Measurements from ENCODE around the gene ATG9B.

The ATG9B gene

DNA sequence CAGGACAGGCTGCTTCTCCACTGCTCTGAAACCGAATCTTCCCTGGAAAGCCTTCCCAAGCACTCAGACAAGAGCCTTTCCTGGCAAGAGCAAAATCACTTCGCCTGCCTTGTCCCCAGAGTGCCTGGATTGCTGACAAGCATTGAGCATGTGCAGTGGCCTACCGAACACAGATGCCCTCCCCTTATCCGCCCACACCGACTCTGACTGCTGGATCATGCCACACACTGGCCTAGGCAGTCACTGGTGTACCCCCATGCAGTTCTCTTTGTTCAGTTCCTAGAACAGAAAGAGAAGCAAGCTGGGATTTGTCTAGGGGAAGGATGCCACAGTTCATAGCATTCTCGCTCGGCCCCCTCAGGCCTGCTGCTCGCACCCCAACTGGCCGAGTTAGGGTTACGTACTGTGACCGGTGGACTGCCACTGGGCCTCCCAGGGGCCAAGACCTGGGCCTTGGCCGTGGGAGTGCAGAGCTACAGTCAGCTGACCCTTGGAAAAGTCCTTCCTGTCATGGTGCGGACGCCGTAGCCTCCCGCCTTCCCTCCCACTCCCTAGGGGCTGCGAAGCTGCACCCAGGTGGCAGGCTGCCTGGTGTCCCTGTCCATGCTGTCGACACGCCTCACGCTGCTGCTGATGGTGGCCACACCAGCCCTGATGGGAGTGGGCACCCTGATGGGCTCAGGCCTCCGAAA is 10.9 kb upstream of the ATG9B start:
- TF ChIP-seq SNAI2 (CRISPR knock-in tag; IDR thresholded peaks at IDR 0.05), result no peak
- TF ChIP-seq, protein P1, sequence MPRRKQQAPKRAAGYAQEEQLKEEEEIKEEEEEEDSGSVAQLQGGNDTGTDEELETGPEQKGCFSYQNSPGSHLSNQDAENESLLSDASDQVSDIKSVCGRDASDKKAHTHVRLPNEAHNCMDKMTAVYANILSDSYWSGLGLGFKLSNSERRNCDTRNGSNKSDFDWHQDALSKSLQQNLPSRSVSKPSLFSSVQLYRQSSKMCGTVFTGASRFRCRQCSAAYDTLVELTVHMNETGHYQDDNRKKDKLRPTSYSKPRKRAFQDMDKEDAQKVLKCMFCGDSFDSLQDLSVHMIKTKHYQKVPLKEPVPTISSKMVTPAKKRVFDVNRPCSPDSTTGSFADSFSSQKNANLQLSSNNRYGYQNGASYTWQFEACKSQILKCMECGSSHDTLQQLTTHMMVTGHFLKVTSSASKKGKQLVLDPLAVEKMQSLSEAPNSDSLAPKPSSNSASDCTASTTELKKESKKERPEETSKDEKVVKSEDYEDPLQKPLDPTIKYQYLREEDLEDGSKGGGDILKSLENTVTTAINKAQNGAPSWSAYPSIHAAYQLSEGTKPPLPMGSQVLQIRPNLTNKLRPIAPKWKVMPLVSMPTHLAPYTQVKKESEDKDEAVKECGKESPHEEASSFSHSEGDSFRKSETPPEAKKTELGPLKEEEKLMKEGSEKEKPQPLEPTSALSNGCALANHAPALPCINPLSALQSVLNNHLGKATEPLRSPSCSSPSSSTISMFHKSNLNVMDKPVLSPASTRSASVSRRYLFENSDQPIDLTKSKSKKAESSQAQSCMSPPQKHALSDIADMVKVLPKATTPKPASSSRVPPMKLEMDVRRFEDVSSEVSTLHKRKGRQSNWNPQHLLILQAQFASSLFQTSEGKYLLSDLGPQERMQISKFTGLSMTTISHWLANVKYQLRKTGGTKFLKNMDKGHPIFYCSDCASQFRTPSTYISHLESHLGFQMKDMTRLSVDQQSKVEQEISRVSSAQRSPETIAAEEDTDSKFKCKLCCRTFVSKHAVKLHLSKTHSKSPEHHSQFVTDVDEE (CRISPR knock-in tag; IDR thresholded peaks at IDR 0.05), result no peak
- no peak for TF ChIP-seq BACH2 (CRISPR knock-in tag; IDR thresholded peaks at IDR 0.05; ENCODE audit: borderline replicate concordance)
- TF ChIP-seq GLIS3 (CRISPR knock-in tag; IDR thresholded peaks at IDR 0.05), result no peak
- TF ChIP-seq ESRRG (CRISPR knock-in tag; IDR thresholded peaks at IDR 0.05), result no peak
- no peak for TF ChIP-seq ZFP30 (CRISPR knock-in tag; IDR thresholded peaks at IDR 0.05)
- ATAC-seq, result no peak

- no peak for ATAC-seq
- TF ChIP-seq RARB (CRISPR knock-in tag; IDR thresholded peaks at IDR 0.05), result no peak
- TF ChIP-seq TCF4 (CRISPR knock-in tag; IDR thresholded peaks at IDR 0.05; ENCODE audit: borderline replicate concordance), result no peak
- no peak for TF ChIP-seq SNAI2 (CRISPR knock-in tag; IDR thresholded peaks at IDR 0.05)
- TF ChIP-seq TOX (CRISPR knock-in tag; IDR thresholded peaks at IDR 0.05; ENCODE audit: borderline replicate concordance), result no peak
- TF ChIP-seq, protein P2, sequence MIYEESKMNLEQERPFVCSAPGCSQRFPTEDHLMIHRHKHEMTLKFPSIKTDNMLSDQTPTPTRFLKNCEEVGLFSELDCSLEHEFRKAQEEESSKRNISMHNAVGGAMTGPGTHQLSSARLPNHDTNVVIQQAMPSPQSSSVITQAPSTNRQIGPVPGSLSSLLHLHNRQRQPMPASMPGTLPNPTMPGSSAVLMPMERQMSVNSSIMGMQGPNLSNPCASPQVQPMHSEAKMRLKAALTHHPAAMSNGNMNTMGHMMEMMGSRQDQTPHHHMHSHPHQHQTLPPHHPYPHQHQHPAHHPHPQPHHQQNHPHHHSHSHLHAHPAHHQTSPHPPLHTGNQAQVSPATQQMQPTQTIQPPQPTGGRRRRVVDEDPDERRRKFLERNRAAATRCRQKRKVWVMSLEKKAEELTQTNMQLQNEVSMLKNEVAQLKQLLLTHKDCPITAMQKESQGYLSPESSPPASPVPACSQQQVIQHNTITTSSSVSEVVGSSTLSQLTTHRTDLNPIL (CRISPR knock-in tag; IDR thresholded peaks at IDR 0.05; ENCODE audit: low read depth), result no peak
- no peak for TF ChIP-seq ZFP30 (CRISPR knock-in tag; IDR thresholded peaks at IDR 0.05)
- TF ChIP-seq ZNF70 (CRISPR knock-in tag; IDR thresholded peaks at IDR 0.05), result no peak
- TF ChIP-seq ZNF565 (CRISPR knock-in tag; conservative IDR thresholded peaks at IDR 0.05; ENCODE audit: low read depth), result no peak
- TF ChIP-seq ZFP3 (CRISPR knock-in tag; IDR thresholded peaks at IDR 0.05), result no peak
These were observed 10.2 kb upstream of the ATG9B start for GRCh38 chr7:151034312-151035025.

GRCh38 chr7:151033864-151034249 is 9.6 kb upstream of the ATG9B start:
- no peak for ATAC-seq
- TF ChIP-seq PPARA (CRISPR knock-in tag; IDR thresholded peaks at IDR 0.05; ENCODE audit: borderline replicate concordance) (no peak), ZNF565 (CRISPR knock-in tag; conservative IDR thresholded peaks at IDR 0.05; ENCODE audit: low read depth) (no peak), ZNF70 (CRISPR knock-in tag; IDR thresholded peaks at IDR 0.05) (no peak), GLIS3 (CRISPR knock-in tag; IDR thresholded peaks at IDR 0.05) (no peak), BACH2 (CRISPR knock-in tag; IDR thresholded peaks at IDR 0.05; ENCODE audit: borderline replicate concordance) (no peak), TOX (CRISPR knock-in tag; IDR thresholded peaks at IDR 0.05; ENCODE audit: borderline replicate concordance) (no peak), ZC3H10 (CRISPR knock-in tag; IDR thresholded peaks at IDR 0.05) (no peak), CSDC2 (CRISPR knock-in tag; IDR thresholded peaks at IDR 0.05) (no peak), ISL1 (CRISPR knock-in tag; IDR thresholded peaks at IDR 0.05) (no peak), ARNTL (CRISPR knock-in tag; IDR thresholded peaks at IDR 0.05; ENCODE audit: borderline replicate concordance, low read depth) (no peak), OSR1 (CRISPR knock-in tag; IDR thresholded peaks at IDR 0.05) (no peak), RARB (CRISPR knock-in tag; IDR thresholded peaks at IDR 0.05) (no peak)
- TF ChIP-seq, protein P1 (CRISPR knock-in tag; IDR thresholded peaks at IDR 0.05), result no peak

Data from SK-N-SH treated with all-trans-retinoic acid at 6 μM for 48 hours (cell line).